ENCODE measurements around the gene RAB33B. TPM values are rescaled to one million over a fixed set of nuclear protein-coding genes. Genes with fewer than 3 reads are reported as not detected.

Gene RAB33B
- total RNA-seq, 4 donors from 2014 or later = 7.9 to 13.6 (median 12.0) TPM

- TF ChIP-seq, protein P1, sequence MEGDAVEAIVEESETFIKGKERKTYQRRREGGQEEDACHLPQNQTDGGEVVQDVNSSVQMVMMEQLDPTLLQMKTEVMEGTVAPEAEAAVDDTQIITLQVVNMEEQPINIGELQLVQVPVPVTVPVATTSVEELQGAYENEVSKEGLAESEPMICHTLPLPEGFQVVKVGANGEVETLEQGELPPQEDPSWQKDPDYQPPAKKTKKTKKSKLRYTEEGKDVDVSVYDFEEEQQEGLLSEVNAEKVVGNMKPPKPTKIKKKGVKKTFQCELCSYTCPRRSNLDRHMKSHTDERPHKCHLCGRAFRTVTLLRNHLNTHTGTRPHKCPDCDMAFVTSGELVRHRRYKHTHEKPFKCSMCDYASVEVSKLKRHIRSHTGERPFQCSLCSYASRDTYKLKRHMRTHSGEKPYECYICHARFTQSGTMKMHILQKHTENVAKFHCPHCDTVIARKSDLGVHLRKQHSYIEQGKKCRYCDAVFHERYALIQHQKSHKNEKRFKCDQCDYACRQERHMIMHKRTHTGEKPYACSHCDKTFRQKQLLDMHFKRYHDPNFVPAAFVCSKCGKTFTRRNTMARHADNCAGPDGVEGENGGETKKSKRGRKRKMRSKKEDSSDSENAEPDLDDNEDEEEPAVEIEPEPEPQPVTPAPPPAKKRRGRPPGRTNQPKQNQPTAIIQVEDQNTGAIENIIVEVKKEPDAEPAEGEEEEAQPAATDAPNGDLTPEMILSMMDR (IDR thresholded peaks at IDR 0.05) = no peak
- no peak for TF ChIP-seq POLR2A (IDR thresholded peaks at IDR 0.05)
- no peaks in the 10 kb centered on the region for H3K9me3 ChIP-seq
- no peaks in the 10 kb centered on the region for H3K36me3 ChIP-seq
- no peaks in the 10 kb centered on the region for H3K27me3 ChIP-seq
- no peak overlapping the region for H3K4me3 ChIP-seq (replicated peaks in 1 of 3)
- intact Hi-C loops (cut with DNase I) = loop anchor here (10.0 kb wide), 1 partner anchor 104 kb away; the partner anchor contains the start of gene SETD7
- no peak overlapping the region for H3K27ac ChIP-seq
- 94 to 99% methylated on average over 2 of the region's 2 CpGs for WGBS, 2 donors
- no peak for DNase-seq
- peaks cover 23 to 24% of the 10 kb centered on the region in 2 donors for H3K4me1 ChIP-seq
These were observed 3.3 kb upstream of the RAB33B start for GRCh38 chr4:139450586-139450985.

GRCh38 chr4:139451997-139452396 lies 1.9 kb upstream of the RAB33B start:
- WGBS, 2 donors = 73 to 79% methylated on average over 1 of the region's 1 CpG
- no peak overlapping the region for H3K27ac ChIP-seq
- no peak overlapping the region for H3K4me3 ChIP-seq (replicated peaks in 1 of 3)
- no peaks in the 10 kb centered on the region for H3K27me3 ChIP-seq
- no peaks in the 10 kb centered on the region for H3K36me3 ChIP-seq
- intact Hi-C loops (cut with DNase I) = loop anchor here (10.0 kb wide), 1 partner anchor 103 kb away; the partner anchor contains the start of gene SETD7
- no peak for TF ChIP-seq POLR2A (IDR thresholded peaks at IDR 0.05)
- TF ChIP-seq, protein P1 (IDR thresholded peaks at IDR 0.05) = no peak
- DNase-seq = no peak
- H3K4me1 ChIP-seq = peaks cover 35 to 38% of the 10 kb centered on the region in 2 donors
- no peaks in the 10 kb centered on the region for H3K9me3 ChIP-seq

DNA sequence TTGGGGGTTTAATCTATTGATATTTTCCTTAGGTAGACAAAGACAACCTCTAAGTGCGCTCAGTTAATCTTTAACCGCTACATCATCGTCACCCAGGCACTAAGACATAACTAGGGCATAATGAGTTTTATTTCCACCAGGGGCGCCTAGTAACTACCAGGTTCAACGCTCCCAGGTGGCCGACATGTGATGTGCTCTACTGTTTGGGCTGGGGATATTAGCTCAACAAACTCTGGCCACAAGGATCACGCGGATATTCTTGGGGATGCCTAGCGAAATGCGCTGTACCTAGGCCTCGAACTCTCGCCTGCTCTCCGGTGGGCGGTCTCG lies 915 bp upstream of the RAB33B start:
- Histone ChIP-seq H3K9me3 (no peaks in the 10 kb centered on the region), H3K36me3 (no peaks in the 10 kb centered on the region), H3K4me1 (peaks cover 35 to 43% of the 10 kb centered on the region in 2 donors), H3K27ac (peak overlapping the region; percentile 91 to 98 (median 93)), H3K27me3 (no peaks in the 10 kb centered on the region), H3K4me3 (replicated peaks in 1 of 3) (peak overlapping the region; percentile 33 to 86 (median 67))
- WGBS, 2 donors = 3 to 7% methylated on average over 8 to 15 of the region's 15 CpGs
- TF ChIP-seq, protein P1 (IDR thresholded peaks at IDR 0.05) = peak in 3 of 6 experiments; percentile 26 to 47 (median 31)
- no peak for TF ChIP-seq POLR2A (IDR thresholded peaks at IDR 0.05)
- intact Hi-C loops (cut with DNase I) = loop anchor here (10.0 kb wide), 1 partner anchor 102 kb away; the partner anchor contains the start of gene SETD7
- DNase-seq = no peak

DNA sequence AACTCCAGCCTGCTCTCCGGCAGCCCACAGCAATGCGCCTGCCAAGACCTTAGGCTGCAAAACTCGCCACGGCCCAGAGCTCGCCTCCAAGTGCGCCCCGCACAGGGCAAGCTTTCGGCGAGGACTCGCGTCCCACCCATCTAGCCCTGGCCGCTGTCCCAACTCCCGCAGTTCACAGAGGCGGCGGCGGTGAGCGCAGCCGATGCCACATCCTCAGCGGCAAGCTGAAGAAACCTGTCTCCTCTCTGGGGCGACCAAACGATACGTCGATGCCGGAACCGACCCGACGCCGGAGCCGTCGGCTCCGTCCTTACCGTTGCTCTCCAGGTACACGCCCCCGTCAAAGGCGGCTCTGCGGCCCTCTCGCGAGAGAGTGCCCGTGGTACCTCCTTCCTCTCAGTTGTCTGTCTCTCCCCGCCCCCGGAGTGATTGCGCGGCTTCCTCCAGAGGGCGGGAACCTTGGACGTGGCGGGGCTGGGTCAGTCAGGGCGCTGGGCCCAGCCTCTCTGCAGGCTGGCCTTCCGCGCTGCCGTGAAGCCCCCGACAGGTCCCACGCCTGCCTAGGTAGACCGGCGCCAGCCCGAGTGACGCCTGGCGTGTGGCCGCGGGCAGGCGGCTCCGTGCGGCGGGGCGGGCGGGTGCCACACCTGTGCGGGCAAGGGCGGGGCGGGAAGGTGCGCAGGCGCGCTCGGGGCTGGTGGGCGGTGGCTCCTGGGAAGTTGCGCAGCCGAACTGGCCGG lies 380 bp upstream of the RAB33B start:
- WGBS, 2 donors = 0 to 1% methylated on average over 5 to 36 of the region's 76 CpGs
- TF ChIP-seq POLR2A (IDR thresholded peaks at IDR 0.05) = peak in 1 of 2 donors; percentile 92
- TF ChIP-seq, protein P1 (IDR thresholded peaks at IDR 0.05) = peak in 1 of 6 experiments; percentile 15
- DNase-seq = peak; percentile 98 to 99
- H3K27ac ChIP-seq = peak overlapping the region; percentile 91 to 98 (median 93)
- H3K9me3 ChIP-seq = no peaks in the 10 kb centered on the region
- peak overlapping the region; percentile 33 to 86 (median 67) for H3K4me3 ChIP-seq (replicated peaks in 1 of 3)
- H3K4me1 ChIP-seq = peaks cover 35 to 44% of the 10 kb centered on the region in 2 donors
- H3K36me3 ChIP-seq = no peaks in the 10 kb centered on the region
- no peaks in the 10 kb centered on the region for H3K27me3 ChIP-seq
- intact Hi-C loops (cut with DNase I) = loop anchor here (10.0 kb wide), 1 partner anchor 101 kb away; the partner anchor contains the start of gene SETD7

GRCh38 chr4:139455126-139455538 lies 1.2 kb downstream of the RAB33B start:
- intact Hi-C loops (cut with DNase I) = loop anchor here (10.0 kb wide), 1 partner anchor 100 kb away; the partner anchor contains the start of gene SETD7
- peaks cover 35 to 44% of the 10 kb centered on the region in 2 donors for H3K4me1 ChIP-seq
- no peaks in the 10 kb centered on the region for H3K27me3 ChIP-seq

More at GRCh38 chr4:139455126-139455538, 1.2 kb downstream of the RAB33B start:
- Histone ChIP-seq H3K4me3 (replicated peaks in 1 of 3) (peak overlapping the region in 2 of 3 donors; percentile 67 to 86), H3K27ac (no peak overlapping the region), H3K36me3 (no peaks in the 10 kb centered on the region), H3K9me3 (no peaks in the 10 kb centered on the region)
- DNase-seq = no peak
- WGBS, 2 donors = 59 to 62% methylated on average over 6 of the region's 6 CpGs
- TF ChIP-seq, protein P1 (IDR thresholded peaks at IDR 0.05) = no peak
- no peak for TF ChIP-seq POLR2A (IDR thresholded peaks at IDR 0.05)
